Astrocyte (in vitro differentiated cells and primary cell): ENCODE measurements around the gene OR6B1. TPM values are rescaled to one million over a fixed set of nuclear protein-coding genes. Genes with fewer than 3 reads are reported as not detected.

Experiments
- DNase-seq: peaks from one replicate; pipeline ENCODE4 v3.0.0-alpha.2; 2010; ENCODE audit warnings: low read depth
- FAIRE-seq: peaks from 2 replicates; lab custom pipeline; 2011; peaks lifted over from hg19 to GRCh38; lab: Jason Lieb, UNC
- H2AFZ ChIP-seq: 2 replicates; pipeline ENCODE4 v1.6.0; 2012; ENCODE audit warnings: low read depth, low read length, inconsistent platforms
- H3K27ac ChIP-seq: 2 replicates; pipeline ENCODE4 v1.5.1; 2011; ENCODE audit warnings: low read depth, low read length, inconsistent platforms
- H3K27me3 ChIP-seq: 2 replicates; pipeline ENCODE4 v1.6.0; 2011; ENCODE audit warnings: low read length, inconsistent platforms; ENCODE audit not compliant: insufficient read depth
- H3K36me3 ChIP-seq: 2 replicates; pipeline ENCODE4 v1.5.1; 2011; ENCODE audit warnings: low read length, inconsistent platforms; ENCODE audit not compliant: insufficient read depth
- H3K4me1 ChIP-seq: 2 replicates; pipeline ENCODE4 v1.5.1; 2011; ENCODE audit warnings: low read length, inconsistent platforms; ENCODE audit not compliant: insufficient read depth
- H3K4me2 ChIP-seq: 2 replicates; pipeline ENCODE4 v1.6.0; 2012; ENCODE audit warnings: low read length, inconsistent platforms
- H3K4me3 ChIP-seq: 2 replicates; pipeline ENCODE4 v1.5.1; 2011; ENCODE audit warnings: low read depth, mild to moderate bottlenecking, low read length, inconsistent platforms; ENCODE audit not compliant: insufficient read depth
- H3K79me2 ChIP-seq: 2 replicates; pipeline ENCODE4 v1.6.0; 2012; ENCODE audit warnings: mild to moderate bottlenecking, low read length, inconsistent platforms; ENCODE audit not compliant: insufficient read depth
- H3K9ac ChIP-seq: 2 replicates; pipeline ENCODE4 v1.6.0; 2012; ENCODE audit warnings: mild to moderate bottlenecking, low read length, inconsistent platforms
- H3K9me3 ChIP-seq: 2 replicates; pipeline ENCODE4 v1.5.1; 2012; ENCODE audit warnings: low read depth, mild to moderate bottlenecking, low read length, inconsistent platforms; ENCODE audit not compliant: insufficient read depth
- H4K20me1 ChIP-seq: 2 replicates; pipeline ENCODE4 v1.6.0; 2012; ENCODE audit warnings: low read length, inconsistent platforms; ENCODE audit not compliant: insufficient read depth
- H3K27ac Mint-ChIP-seq: one replicate; pipeline ENCODE4 v1.8.0; 2021; ENCODE audit warnings: mild to moderate bottlenecking, mixed read lengths; ENCODE audit not compliant: unreplicated experiment
- H3K27me3 Mint-ChIP-seq: one replicate; pipeline ENCODE4 v1.8.0; 2021; ENCODE audit warnings: low read depth, mixed read lengths; ENCODE audit not compliant: unreplicated experiment
- H3K36me3 Mint-ChIP-seq: one replicate; pipeline ENCODE4 v1.8.0; 2021; ENCODE audit warnings: low read depth, mixed read lengths; ENCODE audit not compliant: unreplicated experiment
- H3K4me1 Mint-ChIP-seq: one replicate; pipeline ENCODE4 v1.8.0; 2021; ENCODE audit warnings: low read depth, mixed read lengths; ENCODE audit not compliant: unreplicated experiment
- H3K4me3 Mint-ChIP-seq: one replicate; pipeline ENCODE4 v1.8.0; 2021; ENCODE audit warnings: mild to moderate bottlenecking, moderate library complexity, mixed read lengths; ENCODE audit not compliant: unreplicated experiment
- H3K9me3 Mint-ChIP-seq: one replicate; pipeline ENCODE4 v1.8.0; 2021; ENCODE audit warnings: mild to moderate bottlenecking, mixed read lengths; ENCODE audit not compliant: unreplicated experiment
- CTCF ChIP-seq: IDR thresholded peaks from 2 replicates; pipeline ENCODE4 v1.5.1; 2011; ENCODE audit warnings: low read depth, mild to moderate bottlenecking, inconsistent platforms, low read length, moderate library complexity; ENCODE audit not compliant: insufficient read depth
- EZH2 ChIP-seq: IDR thresholded peaks from 2 replicates; pipeline ENCODE4 v1.6.1; 2012; ENCODE audit warnings: mild to moderate bottlenecking, low read length, inconsistent platforms; ENCODE audit not compliant: insufficient read depth
- total RNA-seq: library from RNA; stranded (reverse); gene quantifications from 2 replicates; pipeline ENCODE4 v1.2.1, GENCODE V29; 2021

Gene OR6B1
- total RNA-seq, 1 donor from 2014 or later: not detected

- H3K9me3 Mint-ChIP-seq: no peaks in the 10 kb centered on the region
- peaks cover 4% of the 10 kb centered on the region for H3K4me1 Mint-ChIP-seq
- Histone ChIP-seq H3K36me3 (no peaks in the 10 kb centered on the region), H3K27ac (no peak overlapping the region), H3K79me2 (no peaks in the 10 kb centered on the region), H3K9me3 (no peaks in the 10 kb centered on the region), H2AFZ (no peak overlapping the region), H3K4me1 (no peaks in the 10 kb centered on the region), H3K4me3 (no peak overlapping the region), H4K20me1 (no peaks in the 10 kb centered on the region), H3K4me2 (no peak overlapping the region), H3K27me3 (no peaks in the 10 kb centered on the region), H3K9ac (no peak overlapping the region)
- no peak for TF ChIP-seq CTCF
- TF ChIP-seq EZH2: no peak
- no peaks in the 10 kb centered on the region for H3K36me3 Mint-ChIP-seq
- no peaks in the 10 kb centered on the region for H3K27me3 Mint-ChIP-seq
- no peak overlapping the region for H3K27ac Mint-ChIP-seq
- FAIRE-seq (no peak), DNase-seq (no peak)
- no peak overlapping the region for H3K4me3 Mint-ChIP-seq
Observed at GRCh38 chr7:144037414-144038035, 37.4 kb downstream of the OR6B1 start.

GRCh38 chr7:144038887-144039286 is 38.8 kb downstream of the OR6B1 start:
- Mint-ChIP-seq H3K9me3 (no peaks in the 10 kb centered on the region), H3K27ac (no peak overlapping the region), H3K36me3 (no peaks in the 10 kb centered on the region), H3K27me3 (peaks cover 7% of the 10 kb centered on the region), H3K4me3 (no peak overlapping the region), H3K4me1 (peaks cover 4% of the 10 kb centered on the region)
- Histone ChIP-seq H4K20me1 (no peaks in the 10 kb centered on the region), H3K79me2 (no peaks in the 10 kb centered on the region), H3K4me1 (no peaks in the 10 kb centered on the region), H3K4me2 (no peak overlapping the region), H3K27ac (no peak overlapping the region), H3K4me3 (no peak overlapping the region), H3K9ac (no peak overlapping the region), H2AFZ (no peak overlapping the region), H3K36me3 (no peaks in the 10 kb centered on the region), H3K9me3 (no peaks in the 10 kb centered on the region), H3K27me3 (no peaks in the 10 kb centered on the region)
- DNase-seq (no peak), FAIRE-seq (no peak)
- TF ChIP-seq CTCF (no peak), EZH2 (no peak)

GRCh38 chr7:144048648-144049047 is 48.5 kb downstream of the OR6B1 start, which contains the start of gene OR2A5:
TSS of gene OR2A5 (plus strand) at chr7:144048948. CDS start at chr7:144050402, 1,454 bp downstream.
- no peaks in the 10 kb centered on the region for H3K27me3 ChIP-seq
- no peaks in the 10 kb centered on the region for H4K20me1 ChIP-seq
- no peaks in the 10 kb centered on the region for H3K79me2 ChIP-seq
- no peak within 1 kb of the TSS for H3K27ac ChIP-seq
- no peaks in the 10 kb centered on the region for H3K9me3 ChIP-seq
- no peak within 1 kb of the TSS for H3K9ac ChIP-seq
- Mint-ChIP-seq H3K27me3 (peaks cover 2% of the 10 kb centered on the region), H3K4me3 (no peak within 1 kb of the TSS), H3K36me3 (no peaks in the 10 kb centered on the region), H3K4me1 (no peaks in the 10 kb centered on the region), H3K9me3 (no peaks in the 10 kb centered on the region), H3K27ac (no peak within 1 kb of the TSS)
- no peaks in the 10 kb centered on the region for H3K36me3 ChIP-seq
- no peaks in the 10 kb centered on the region for H3K4me1 ChIP-seq
- no peak for TF ChIP-seq CTCF
- no peak for TF ChIP-seq EZH2
- H3K4me3 ChIP-seq: no peak within 1 kb of the TSS
- no peak for FAIRE-seq
- no peak for DNase-seq
- H3K4me2 ChIP-seq: no peak within 1 kb of the TSS
- no peak within 1 kb of the TSS for H2AFZ ChIP-seq
